AML-193 (cell line): ENCODE results near the gene LRP1.
A peak's percentile ranks its signal among the peaks of the same experiment; 100 is the strongest.
"Not testable (repeated sequence)": the region's sequence is repeated elsewhere in the genome, so short reads cannot be mapped to it uniquely, and the experiment has no call there.

Source experiments
- DNase-seq, 2 experiments: peaks; one replicate each; lab custom pipeline; 2025; lab: John Stamatoyannopoulos, UW

Gene LRP1

GRCh38 chr12:57111031-57111734 lies 17.1 kb upstream of the LRP1 start, which contains the start of gene STAT6:
Gene STAT6, minus strand, starts transcription at chr12:57111362. Its CDS starts 3,084 bp downstream, at chr12:57108278.
- DNase-seq, result peak; percentile 92

GRCh38 chr12:57112492-57113294 lies 15.6 kb upstream of the LRP1 start:
- no peak for DNase-seq

DNA sequence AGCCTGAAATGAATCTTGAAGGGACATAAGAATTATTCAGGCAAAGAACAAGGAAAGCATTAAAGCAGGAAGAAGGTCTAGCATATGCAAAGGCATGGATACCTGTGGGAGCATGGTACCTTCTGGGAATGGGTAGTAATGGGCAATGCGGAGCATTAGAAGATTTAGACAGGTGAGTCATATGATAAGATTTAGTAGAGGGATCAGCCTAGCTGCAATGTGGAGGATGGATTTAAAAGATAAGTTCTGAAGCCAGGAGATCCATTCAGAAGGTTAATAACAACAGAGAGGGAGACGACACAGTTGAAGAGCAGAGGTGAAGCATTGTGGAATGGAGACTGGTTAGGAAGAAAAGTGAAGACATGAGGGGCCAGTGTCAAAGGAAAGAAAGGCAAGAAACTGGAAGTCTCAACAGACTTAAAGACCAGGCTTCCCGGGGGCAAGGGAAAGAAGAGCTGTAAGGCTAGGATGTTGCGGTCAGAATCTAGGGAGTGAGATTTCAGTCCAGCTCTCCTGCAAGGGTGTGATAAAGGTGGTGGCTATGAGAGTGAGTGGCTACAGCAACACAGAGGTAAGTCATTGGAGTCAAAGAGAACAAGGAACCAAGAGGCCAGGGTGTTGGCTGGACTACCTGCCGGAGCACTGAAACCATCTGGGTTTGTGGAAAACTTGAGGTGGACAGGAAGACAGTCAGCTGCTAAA lies 11.6 kb upstream of the LRP1 start:
- DNase-seq, result no peak

- peak in 1 of 2 experiments; percentile 41 for DNase-seq
Observed at GRCh38 chr12:57118711-57119271, 9.5 kb upstream of the LRP1 start.

- DNase-seq, result no peak
Observed at GRCh38 chr12:57119294-57120085, 8.8 kb upstream of the LRP1 start.

GRCh38 chr12:57120718-57121117 lies 7.6 kb upstream of the LRP1 start:
- DNase-seq, result not testable (repeated sequence)

DNA sequence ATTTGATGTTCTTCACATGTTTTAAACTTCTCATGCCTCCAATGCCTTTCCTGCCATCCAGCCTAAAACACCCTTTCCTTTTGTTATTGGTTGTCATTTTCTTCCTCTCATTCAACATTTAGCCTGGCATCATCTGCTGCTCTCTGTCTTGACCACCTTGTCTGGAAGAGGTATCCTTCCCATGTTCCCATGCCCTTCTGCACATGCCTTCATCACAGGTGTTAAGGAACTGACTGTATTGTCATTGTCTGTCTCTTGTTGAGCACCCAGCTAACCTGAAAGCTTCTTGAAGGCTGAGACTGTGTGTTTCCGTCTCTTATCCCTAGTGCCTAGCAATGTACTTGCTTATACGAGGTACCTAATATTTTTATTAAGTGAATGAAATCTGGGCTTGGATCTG lies 4.5 kb upstream of the LRP1 start:
- no peak for DNase-seq

GRCh38 chr12:57124261-57124877 lies 3.9 kb upstream of the LRP1 start:
- peak; percentile 76 to 78 for DNase-seq

DNA sequence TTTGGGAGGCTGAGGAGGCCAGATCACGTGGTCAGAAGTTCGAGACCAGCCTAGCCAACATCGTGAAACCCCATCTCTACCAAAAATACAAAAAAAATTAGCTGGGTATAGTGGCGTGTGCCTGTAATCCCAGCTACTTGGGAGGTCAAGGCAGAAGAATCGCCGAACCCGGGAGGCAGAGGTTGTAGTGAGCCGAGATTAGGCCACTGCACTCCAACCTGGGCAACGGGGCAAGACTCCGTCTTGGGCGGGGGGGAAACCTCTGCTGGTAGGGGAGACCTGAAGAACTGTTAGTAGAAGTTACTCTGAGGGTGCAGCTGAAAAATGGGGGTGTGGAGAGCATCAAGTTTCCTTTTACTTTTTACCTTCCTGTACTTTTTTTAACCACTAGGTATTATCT lies 2.2 kb upstream of the LRP1 start:
- DNase-seq, result no peak

DNA sequence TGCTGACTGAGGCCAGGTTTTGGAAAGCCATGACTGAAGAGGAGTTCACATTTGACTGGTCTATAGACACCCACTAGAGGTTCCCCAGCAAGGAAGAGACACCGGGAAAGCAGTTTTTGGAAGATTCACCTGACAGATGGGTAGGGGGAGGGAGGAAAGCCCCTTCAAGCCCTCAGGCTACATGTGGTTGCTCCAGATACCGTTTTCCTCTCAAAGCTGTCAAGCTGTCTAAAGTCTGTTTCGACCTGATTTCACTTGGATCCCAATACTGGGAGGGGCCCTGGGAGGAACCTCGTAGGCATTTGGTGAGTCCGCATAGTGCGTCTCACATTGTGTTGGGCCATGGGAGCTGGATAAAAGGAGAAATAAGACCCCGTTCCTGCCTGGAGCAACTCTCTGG lies 1.7 kb upstream of the LRP1 start:
- no peak for DNase-seq

- peak in 1 of 2 experiments; percentile 20 for DNase-seq
Observed at GRCh38 chr12:57127101-57127725, 1.1 kb upstream of the LRP1 start.

- DNase-seq, result no peak
Observed at GRCh38 chr12:57128519-57129247, 400 bp downstream of the LRP1 start.

DNA sequence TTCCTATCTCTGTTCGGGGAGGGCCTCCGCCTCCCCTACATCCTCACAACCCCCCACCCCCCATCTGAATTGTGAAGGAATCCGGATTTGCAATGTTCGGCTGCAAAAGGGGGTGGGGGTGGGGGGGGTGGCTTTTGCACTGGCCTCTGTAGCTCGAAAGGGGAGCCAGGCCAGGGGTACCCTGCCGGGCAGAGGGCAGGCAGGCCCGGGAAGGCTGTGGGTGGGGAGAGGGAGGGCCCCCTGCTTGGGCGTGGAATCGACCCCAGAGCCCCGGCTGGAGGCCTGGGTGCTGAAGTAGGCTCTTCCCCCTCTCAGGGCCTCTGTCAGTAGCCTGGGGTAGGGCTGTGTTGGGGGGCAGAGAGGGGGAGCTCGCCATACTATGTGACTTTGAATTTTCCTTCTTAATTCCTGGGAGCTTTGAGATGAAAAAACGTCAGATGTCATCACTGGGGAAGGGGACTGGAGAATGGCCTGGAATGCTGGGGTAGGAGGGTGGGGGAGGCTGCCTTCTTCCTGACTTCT lies 1.1 kb downstream of the LRP1 start:
- no peak for DNase-seq

- DNase-seq, result peak; percentile 35 to 44
Observed at GRCh38 chr12:57129889-57130288, 1.6 kb downstream of the LRP1 start.

DNA sequence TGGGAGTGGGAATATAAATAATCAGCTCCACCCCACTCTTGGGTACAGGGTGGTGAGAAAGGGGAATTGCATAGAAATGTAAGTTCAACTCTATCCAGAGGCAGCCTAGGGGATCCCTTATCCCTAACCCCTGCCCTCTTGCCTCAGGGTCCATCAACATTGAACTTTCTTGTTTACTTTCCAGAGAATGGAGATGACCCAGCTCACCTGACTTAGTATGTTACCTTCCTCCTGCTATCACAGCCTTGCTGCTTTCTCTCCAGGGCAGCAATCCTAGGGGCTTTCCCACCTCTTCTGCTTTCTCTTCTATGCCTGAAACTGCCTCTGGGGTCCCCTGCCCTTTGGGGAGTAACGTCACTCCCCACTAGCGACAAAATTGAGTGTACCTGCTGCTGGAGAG lies 2.7 kb downstream of the LRP1 start:
- DNase-seq, result no peak

- no peak for DNase-seq
Observed at GRCh38 chr12:57131896-57132744, 3.8 kb downstream of the LRP1 start.

DNA sequence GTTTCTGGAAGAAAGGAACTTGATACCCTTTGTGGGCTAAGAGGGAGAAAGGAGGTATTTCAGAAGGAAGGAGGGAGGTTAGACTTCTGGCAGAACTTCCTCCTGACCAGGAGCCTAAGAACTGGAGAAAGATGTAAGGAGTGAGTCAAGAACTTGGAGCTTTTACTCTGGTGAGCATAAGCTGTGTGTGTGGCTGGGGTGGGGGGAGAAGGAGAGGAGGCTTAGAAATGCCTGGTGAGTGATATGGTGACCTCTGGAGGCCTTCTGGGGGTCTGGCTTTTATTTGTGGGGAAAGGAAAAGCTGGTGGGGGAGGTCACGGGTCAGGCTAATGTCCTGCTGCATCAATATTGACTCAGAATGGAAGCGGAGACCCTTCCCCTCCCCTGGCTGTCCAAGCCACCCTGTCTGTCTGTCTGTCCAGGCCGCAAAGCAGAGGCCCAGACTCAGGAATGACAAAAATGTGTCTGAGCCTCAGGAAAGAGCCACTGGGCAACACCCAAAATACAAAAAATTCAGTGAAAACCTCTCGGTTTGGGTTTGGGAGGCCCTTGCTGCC lies 4.8 kb downstream of the LRP1 start:
- no peak for DNase-seq

GRCh38 chr12:57133916-57134315 lies 5.6 kb downstream of the LRP1 start:
- no peak for DNase-seq
